ENCODE measurements around the gene CXXC1. TPM values are rescaled to one million over a fixed set of nuclear protein-coding genes. Genes with fewer than 3 reads are reported as not detected.
"Not testable (repeated sequence)": the region's sequence is repeated elsewhere in the genome, so short reads cannot be mapped to it uniquely, and the experiment has no call there.

The CXXC1 gene
- total RNA-seq, 6 donors from 2014 or later, result 49.6 to 247 (median 85.4) TPM

- no peaks in the 10 kb centered on the region for H3K4me1 ChIP-seq
- H3K4me3 ChIP-seq, result no peak overlapping the region
- H3K9me3 ChIP-seq, result no peaks in the 10 kb centered on the region
- no peak for DNase-seq
- ATAC-seq (ENCODE audit: low FRiP score in 2 of 2), result no peak
- no peak overlapping the region for H3K27ac ChIP-seq
- no peaks in the 10 kb centered on the region for H3K36me3 ChIP-seq
- TF ChIP-seq POLR2AphosphoS5 (IDR thresholded peaks at IDR 0.05), result no peak
- TF ChIP-seq POLR2A (IDR thresholded peaks at IDR 0.05), result no peak
- TF ChIP-seq CTCF (IDR thresholded peaks at IDR 0.05), result no peak
- TF ChIP-seq EP300 (IDR thresholded peaks at IDR 0.05), result no peak
- H3K27me3 ChIP-seq, result no peaks in the 10 kb centered on the region
Measured at GRCh38 chr18:50249576-50249975, 37.9 kb downstream of the CXXC1 start.

DNA sequence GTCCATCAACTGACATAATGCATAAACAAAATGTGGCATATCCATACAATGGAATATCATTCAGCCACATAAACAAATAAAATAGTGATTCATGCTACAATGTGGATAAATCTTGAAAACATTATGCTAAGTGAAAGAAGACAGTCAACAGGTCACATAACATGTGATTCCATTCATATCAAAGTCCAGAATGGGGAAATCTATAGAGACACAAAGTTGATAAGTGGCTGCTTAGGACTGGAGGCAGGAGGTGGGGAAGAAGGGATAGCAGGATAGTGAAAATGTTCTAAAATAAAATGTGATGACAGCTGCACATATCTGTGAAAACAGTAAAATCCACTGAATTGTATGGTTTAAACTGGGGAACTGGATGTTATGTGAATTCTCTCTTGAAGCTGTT is 39.9 kb downstream of the CXXC1 start:
- Histone ChIP-seq H3K27me3 (no peaks in the 10 kb centered on the region), H3K27ac (no peak overlapping the region), H3K4me3 (no peak overlapping the region), H3K36me3 (no peaks in the 10 kb centered on the region), H3K4me1 (no peaks in the 10 kb centered on the region), H3K9me3 (no peaks in the 10 kb centered on the region)
- ATAC-seq (ENCODE audit: low FRiP score in 2 of 2), result no peak
- DNase-seq, result no peak
- TF ChIP-seq EP300 (IDR thresholded peaks at IDR 0.05), result no peak
- TF ChIP-seq POLR2AphosphoS5 (IDR thresholded peaks at IDR 0.05), result no peak
- TF ChIP-seq CTCF (IDR thresholded peaks at IDR 0.05), result no peak

DNA sequence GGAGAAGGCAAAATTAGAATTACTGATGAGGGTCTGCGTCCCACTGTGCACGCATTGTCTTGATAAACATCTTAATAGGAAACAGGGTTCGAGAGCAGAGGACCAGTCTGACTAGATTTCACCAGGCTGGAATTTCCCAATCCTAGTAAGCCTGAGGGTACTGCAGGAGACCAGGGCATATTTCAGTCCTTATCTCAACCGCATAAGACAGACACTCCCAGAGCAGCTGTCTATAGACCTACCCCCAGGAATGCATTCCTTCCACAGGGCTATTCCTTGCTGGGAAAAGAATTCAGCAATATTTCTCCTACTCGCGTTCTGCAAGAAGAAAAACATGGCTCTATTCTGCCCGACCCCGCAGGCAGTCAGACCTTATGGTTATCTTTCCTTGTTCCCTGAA is 45.7 kb downstream of the CXXC1 start:
- not testable (repeated sequence) for H3K9me3 ChIP-seq; H3K4me1 ChIP-seq; H3K27me3 ChIP-seq; H3K27ac ChIP-seq; H3K36me3 ChIP-seq; DNase-seq; H3K4me3 ChIP-seq; ATAC-seq (ENCODE audit: low FRiP score in 2 of 2)
- WGBS, 2 donors, result 77 to 79% methylated on average over 8 of the region's 8 CpGs

DNA sequence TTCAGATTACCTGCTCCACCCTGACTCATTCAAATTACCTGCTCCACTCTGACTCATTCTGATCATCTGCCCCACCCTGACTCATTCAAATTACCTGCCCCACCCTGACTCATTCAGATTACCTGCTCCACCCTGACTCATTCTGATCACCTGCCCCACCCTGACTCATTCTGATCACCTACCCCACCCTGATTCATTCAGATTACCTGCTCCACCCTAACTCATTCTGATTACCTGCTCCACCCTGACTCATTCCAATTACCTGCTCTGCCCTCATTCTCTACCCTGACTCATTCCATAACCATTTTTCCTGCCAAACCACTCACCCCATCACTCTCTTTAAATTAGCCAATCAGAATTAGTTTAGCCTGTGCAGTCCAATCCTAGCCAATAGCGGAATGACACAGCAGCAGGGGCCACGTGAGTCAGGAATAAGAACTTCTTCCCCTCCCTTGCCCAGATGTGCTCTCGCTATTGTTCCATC is 47.4 kb downstream of the CXXC1 start:
- Histone ChIP-seq H3K27ac (no peak overlapping the region), H3K4me3 (no peak overlapping the region), H3K9me3 (peaks cover 0 to 9% (median 1%) of the 10 kb centered on the region in 4 donors), H3K27me3 (no peaks in the 10 kb centered on the region), H3K36me3 (no peaks in the 10 kb centered on the region), H3K4me1 (no peaks in the 10 kb centered on the region)
- no peak for TF ChIP-seq CTCF (IDR thresholded peaks at IDR 0.05)
- no peak for TF ChIP-seq POLR2AphosphoS5 (IDR thresholded peaks at IDR 0.05)
- no peak for TF ChIP-seq POLR2A (IDR thresholded peaks at IDR 0.05)
- TF ChIP-seq EP300 (IDR thresholded peaks at IDR 0.05), result no peak
- ATAC-seq (ENCODE audit: low FRiP score in 2 of 2), result no peak
- 90 to 91% methylated on average over 3 of the region's 3 CpGs for WGBS, 2 donors
- no peak for DNase-seq

DNA sequence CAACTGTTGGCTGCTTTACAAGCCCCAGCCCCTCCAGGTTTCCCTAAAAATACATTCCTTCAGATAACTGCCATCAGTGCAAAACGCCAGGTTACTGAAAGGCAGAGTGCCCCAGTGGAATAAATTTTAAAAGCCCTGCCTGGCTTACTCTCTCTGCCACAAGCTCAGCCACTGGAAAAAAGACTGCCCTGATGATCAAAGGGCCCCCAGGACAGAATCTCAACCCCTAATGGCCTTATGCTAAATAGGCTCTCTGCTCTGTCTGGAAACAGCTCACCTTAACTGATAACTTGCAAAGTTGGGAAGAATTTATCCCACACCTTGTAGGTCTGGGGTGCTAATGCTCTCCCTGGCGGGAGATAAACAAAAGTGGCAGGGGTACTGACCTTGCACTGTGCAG is 55.1 kb downstream of the CXXC1 start:
- 41 to 66% methylated on average over 2 of the region's 2 CpGs for WGBS, 2 donors
- H3K36me3 ChIP-seq, result no peaks in the 10 kb centered on the region
- H3K4me1 ChIP-seq, result no peaks in the 10 kb centered on the region
- ATAC-seq (ENCODE audit: low FRiP score in 2 of 2) (no peak), DNase-seq (no peak)
- no peak overlapping the region for H3K4me3 ChIP-seq
- TF ChIP-seq EP300 (IDR thresholded peaks at IDR 0.05), result no peak
- TF ChIP-seq POLR2A (IDR thresholded peaks at IDR 0.05), result no peak
- no peak for TF ChIP-seq POLR2AphosphoS5 (IDR thresholded peaks at IDR 0.05)
- H3K9me3 ChIP-seq, result no peaks in the 10 kb centered on the region
- no peaks in the 10 kb centered on the region for H3K27me3 ChIP-seq
- H3K27ac ChIP-seq, result no peak overlapping the region

Small RNAs within 50 kb of the gene (small RNA-seq; reads per million reads assigned to genes)
- 0 to 0.29 (median 0.14) reads per million in 4 donors for gene RNA5SP458

Other genes with a start within 250 kb of the CXXC1 start
- gene MYO5B, start 92.5 kb downstream of the CXXC1 start, total RNA-seq, result 10 to 100 TPM; 25.4 to 95.2 (median 49.6) TPM
- 10 to 100 TPM in 1 of 6 donors, 1 to 10 TPM in 4, under 1 TPM in 1; 0.34 to 13.6 (median 2.0) TPM for gene CFAP53, start 21.2 kb downstream of the CXXC1 start, total RNA-seq
- 100 to 1,000 TPM in 1 of 6 donors, 10 to 100 TPM in 5; 57.6 to 150 (median 72.9) TPM for gene MBD1, start 6.2 kb downstream of the CXXC1 start, total RNA-seq
- 1 to 10 TPM in 2 of 6 donors, under 1 TPM in 2, not detected in 2; 0.46 to 2.5 (median 1.1) TPM for gene SKA1, start 87.4 kb upstream of the CXXC1 start, total RNA-seq

Data from upper lobe of left lung (tissue), 6 donors.